ENCODE data around the gene MANEAL.

DNA sequence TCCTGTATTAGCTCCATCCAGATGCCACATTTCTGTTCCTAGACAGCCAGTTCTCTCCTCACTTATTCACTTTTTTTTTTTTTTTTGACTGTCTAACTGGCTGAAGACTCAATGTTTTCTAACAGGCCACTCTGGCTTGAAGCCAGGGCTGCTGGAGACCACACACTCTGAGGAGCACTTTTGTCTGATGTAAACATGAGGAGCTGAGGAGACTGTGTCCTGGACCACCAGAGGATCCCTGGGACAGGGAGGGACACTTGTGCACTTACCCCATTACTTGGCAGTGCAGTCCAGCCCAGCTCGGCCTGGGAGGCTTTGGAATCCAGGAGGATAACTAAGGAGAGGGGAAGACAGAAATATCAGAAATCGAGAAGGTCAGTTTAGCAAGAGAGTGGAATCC is 31.1 kb upstream of the MANEAL start:
- TF ChIP-seq POLR2AphosphoS5 (IDR thresholded peaks at IDR 0.05) (no peak), POLR2A (IDR thresholded peaks at IDR 0.05) (no peak)
- TF ChIP-seq, protein P1, sequence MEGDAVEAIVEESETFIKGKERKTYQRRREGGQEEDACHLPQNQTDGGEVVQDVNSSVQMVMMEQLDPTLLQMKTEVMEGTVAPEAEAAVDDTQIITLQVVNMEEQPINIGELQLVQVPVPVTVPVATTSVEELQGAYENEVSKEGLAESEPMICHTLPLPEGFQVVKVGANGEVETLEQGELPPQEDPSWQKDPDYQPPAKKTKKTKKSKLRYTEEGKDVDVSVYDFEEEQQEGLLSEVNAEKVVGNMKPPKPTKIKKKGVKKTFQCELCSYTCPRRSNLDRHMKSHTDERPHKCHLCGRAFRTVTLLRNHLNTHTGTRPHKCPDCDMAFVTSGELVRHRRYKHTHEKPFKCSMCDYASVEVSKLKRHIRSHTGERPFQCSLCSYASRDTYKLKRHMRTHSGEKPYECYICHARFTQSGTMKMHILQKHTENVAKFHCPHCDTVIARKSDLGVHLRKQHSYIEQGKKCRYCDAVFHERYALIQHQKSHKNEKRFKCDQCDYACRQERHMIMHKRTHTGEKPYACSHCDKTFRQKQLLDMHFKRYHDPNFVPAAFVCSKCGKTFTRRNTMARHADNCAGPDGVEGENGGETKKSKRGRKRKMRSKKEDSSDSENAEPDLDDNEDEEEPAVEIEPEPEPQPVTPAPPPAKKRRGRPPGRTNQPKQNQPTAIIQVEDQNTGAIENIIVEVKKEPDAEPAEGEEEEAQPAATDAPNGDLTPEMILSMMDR (IDR thresholded peaks at IDR 0.05) = no peak

Data from breast epithelium (tissue), 3 donors.